GF-D8 (cell line): ENCODE data around the gene ANXA11.

Experiments
- DNase-seq: peaks from one replicate; lab custom pipeline; 2025; lab: John Stamatoyannopoulos, UW

Gene ANXA11

GRCh38 chr10:80187465-80188409 is 17.6 kb downstream of the ANXA11 start:
- DNase-seq: peak; percentile 99

GRCh38 chr10:80187060-80187459 is 18.3 kb downstream of the ANXA11 start:
- DNase-seq: no peak

- no peak for DNase-seq
These were observed 18.8 kb downstream of the ANXA11 start for GRCh38 chr10:80186364-80187012.

GRCh38 chr10:80185578-80186299 is 19.6 kb downstream of the ANXA11 start:
- DNase-seq: no peak

GRCh38 chr10:80184291-80184690 is 21.0 kb downstream of the ANXA11 start:
- no peak for DNase-seq

- DNase-seq: no peak
These were observed 21.9 kb downstream of the ANXA11 start for GRCh38 chr10:80183436-80183835.

GRCh38 chr10:80182986-80183385 is 22.4 kb downstream of the ANXA11 start:
- DNase-seq: no peak

GRCh38 chr10:80177781-80178636 is 27.3 kb downstream of the ANXA11 start:
- DNase-seq: no peak

- DNase-seq: no peak
These were observed 28.8 kb downstream of the ANXA11 start for GRCh38 chr10:80176526-80176925.

GRCh38 chr10:80174641-80175395 is 30.5 kb downstream of the ANXA11 start:
- no peak for DNase-seq

GRCh38 chr10:80173466-80173865 is 31.9 kb downstream of the ANXA11 start:
- no peak for DNase-seq

- no peak for DNase-seq
These were observed 32.4 kb downstream of the ANXA11 start for GRCh38 chr10:80172896-80173295.

- no peak for DNase-seq
These were observed 34.1 kb downstream of the ANXA11 start for GRCh38 chr10:80171248-80171660.

- no peak for DNase-seq
These were observed 34.7 kb downstream of the ANXA11 start for GRCh38 chr10:80170641-80171040.

- DNase-seq: no peak
These were observed 35.3 kb downstream of the ANXA11 start for GRCh38 chr10:80170026-80170425.

- no peak for DNase-seq
These were observed 36.5 kb downstream of the ANXA11 start for GRCh38 chr10:80168679-80169380.

GRCh38 chr10:80168162-80168511 is 37.2 kb downstream of the ANXA11 start:
- no peak for DNase-seq

- no peak for DNase-seq
These were observed 37.7 kb downstream of the ANXA11 start for GRCh38 chr10:80167471-80168161.

GRCh38 chr10:80166581-80167470 is 38.5 kb downstream of the ANXA11 start:
- no peak for DNase-seq
